Stimulated activated CD4-positive, alpha-beta T cell treated with anti-CD3 and anti-CD28 coated beads, Interleukin-2, amount 100 ng/mL, for 48 hours (primary cell): ENCODE data around the gene CACNG7.
A peak's percentile ranks its signal among the peaks of the same experiment; 100 is the strongest.

Experiments used
- DNase-seq, 2 donors: peaks; one replicate each; pipeline ENCODE4 v3.0.0-alpha.2; 2020

CACNG7 gene

DNA sequence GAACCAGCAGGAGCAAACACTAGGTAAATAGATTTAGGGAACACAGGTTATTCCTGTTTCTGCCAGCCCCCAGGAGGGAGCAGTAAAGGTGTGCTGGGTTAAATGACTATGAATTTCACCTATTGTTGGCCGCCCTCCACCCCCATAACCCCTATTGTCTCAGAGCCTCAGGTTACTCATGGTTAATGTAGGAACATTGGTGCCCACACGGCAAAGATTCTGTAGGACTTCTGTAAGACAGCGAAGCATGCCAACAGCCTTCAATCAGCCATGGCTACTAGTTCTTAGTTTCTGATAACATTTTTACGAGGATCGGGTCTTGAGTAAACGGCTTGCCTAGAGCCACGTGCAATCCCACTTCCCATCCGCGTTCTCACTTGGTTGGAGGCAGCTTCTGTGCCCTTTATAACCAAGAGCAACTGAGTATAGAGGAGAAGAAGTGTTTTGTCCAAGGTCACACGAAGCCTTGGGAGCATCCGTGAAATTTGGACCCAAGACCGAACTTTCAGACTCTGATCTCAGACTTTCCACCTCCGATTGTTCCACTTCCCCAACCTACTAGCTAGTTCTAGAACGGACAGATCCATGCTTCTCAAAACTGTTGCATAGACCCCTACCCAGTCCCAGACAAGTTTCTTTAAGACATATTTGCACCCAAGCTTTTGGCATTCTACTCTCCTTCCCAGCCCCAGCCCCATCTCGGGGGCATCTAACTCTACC is 48.5 kb downstream of the CACNG7 start:
- no peak for DNase-seq

DNA sequence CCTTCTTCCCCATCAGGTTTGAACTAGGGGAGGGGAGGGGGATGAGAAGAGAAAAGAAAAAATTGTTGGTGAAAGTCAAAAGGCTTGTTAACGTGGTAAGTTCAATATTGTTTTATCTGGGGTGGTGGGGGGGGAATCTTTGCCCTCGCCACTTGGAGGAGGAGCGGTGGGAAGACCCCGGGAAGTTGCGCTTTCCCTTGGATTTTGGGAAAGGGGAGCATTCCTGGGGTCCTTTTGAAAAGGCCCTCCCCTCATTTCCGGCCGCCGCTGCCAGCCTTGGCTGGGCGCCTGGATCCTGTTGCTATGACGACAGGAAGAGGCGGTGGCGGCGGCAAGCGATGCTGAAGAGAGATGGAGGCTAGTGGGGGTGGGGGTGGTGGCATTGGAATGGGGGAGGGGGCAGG is 49.1 kb downstream of the CACNG7 start:
- DNase-seq, result no peak

DNA sequence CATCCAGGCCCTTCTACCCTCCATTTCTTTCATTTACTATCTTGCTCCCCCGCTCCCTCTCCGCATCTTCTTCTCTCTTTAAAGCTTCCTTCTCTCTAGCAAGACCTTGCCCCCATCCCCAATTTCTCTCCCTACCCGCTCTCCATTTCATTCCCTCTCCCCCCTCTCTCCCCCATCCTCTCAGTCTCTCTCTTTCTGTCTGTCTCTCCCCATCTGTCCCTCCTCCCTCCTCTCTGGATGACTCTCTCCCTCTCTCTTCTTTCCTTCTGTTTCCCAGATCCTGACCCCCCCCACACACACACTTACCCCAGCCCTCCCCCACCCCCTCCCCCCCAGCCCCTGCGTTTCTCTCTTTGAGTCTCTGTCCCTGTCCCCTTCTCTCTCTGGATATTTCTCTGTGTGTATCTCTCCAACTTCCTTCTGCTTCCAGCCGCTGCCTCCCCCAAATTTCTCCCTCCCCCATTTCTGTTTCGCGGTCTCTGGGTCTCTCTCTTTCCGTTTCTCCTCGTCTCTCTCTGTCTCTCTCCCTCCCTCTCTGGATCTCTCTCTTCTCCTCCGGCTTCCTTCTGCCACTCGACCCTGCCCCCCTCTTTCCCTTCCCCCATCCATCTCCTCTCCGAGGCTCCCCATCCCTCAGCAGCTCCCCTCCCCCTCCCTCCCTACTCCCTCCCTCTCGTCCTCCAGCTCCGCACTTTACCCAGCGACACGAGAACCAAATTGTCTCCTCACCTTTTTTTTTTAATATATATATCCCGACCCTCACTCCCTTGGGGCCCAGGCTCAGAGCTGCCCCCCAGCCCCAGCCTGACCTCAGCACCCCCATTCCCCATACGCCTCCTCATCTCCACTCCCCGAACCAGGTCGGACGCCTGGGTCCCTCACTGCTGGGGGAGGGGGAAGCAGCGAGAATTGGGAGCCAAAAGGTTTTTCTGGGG is 50.0 kb downstream of the CACNG7 start:
- DNase-seq, result no peak

DNA sequence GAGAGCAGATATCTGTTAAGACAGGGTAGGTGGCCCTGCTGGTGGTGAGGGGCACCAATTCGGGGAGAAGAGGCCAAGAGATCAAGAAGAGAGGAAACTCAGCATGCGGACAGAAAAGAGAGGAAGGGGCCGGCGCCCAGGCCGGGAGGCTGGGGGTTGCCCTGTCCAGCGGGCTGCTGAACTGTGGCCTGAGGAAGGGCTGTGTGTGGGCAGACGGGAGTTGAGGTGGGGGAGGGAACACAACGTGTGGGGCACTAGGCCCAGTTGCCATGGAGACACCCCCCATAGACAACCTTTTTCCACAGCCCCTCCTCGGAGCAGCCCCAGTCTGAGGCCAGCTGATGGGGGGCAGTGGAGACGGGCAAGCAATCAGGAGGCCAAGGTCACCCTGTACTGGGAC is 51.1 kb downstream of the CACNG7 start:
- DNase-seq, result no peak

DNA sequence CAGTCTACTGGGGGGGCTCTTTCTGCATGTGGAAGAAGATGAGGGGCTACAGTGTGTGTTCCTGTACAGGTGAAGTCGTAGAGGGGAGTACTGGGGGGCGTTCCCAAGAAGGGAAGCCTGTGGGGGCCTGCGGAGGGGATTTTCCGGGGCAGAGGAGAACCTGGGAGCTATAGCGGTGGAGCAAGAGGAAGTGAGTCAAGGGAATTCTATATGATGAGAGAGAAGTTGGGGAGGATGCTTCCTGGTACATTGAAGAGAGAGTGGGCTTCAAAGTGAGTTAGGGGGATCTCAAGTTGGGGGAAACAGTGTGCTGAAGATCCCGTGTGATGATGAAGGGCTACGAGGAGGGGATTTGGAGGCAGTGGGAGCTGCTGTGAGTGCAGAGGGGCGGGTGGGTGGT is 51.8 kb downstream of the CACNG7 start:
- no peak for DNase-seq

DNA sequence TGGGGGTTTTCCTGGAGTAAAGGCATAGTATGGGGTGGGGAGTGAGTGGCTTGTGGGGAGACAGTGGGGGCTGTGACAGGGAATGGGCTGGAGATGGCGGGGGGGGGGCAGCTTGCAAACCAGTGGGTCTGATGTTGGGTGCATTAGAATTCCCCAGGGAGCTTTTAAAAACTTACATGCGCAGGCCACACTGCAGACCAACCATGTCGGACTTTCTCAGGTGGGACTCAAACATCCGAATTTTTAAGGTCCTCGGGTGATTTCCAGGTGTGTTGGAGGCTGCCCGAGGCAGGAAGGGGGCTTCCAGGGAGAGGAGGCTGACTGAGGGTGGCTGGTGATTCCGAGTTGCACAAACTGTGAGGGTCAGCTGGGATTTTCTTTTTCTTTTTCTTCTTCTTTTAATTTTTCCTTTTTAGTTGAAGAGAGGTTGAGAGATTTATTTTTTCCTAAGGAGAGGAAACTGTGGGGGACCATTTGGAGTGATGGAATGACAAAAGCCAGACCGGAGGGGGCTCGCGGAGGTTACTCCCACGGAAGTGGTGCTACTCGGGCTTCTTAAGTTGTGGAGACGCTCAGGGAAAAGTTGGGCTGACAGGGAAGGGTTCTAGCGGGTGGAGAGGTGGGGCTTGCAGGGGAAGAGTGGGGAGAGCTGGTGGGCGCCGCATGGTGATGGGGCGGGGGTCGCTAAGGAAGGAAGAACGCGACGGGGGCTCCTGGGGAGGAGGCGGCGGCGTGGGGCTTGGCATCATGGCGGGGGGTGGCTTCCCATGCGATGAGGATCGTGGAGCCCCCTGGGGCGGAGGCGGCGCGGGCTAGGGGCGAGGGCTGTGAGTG is 52.7 kb downstream of the CACNG7 start:
- no peak for DNase-seq

DNA sequence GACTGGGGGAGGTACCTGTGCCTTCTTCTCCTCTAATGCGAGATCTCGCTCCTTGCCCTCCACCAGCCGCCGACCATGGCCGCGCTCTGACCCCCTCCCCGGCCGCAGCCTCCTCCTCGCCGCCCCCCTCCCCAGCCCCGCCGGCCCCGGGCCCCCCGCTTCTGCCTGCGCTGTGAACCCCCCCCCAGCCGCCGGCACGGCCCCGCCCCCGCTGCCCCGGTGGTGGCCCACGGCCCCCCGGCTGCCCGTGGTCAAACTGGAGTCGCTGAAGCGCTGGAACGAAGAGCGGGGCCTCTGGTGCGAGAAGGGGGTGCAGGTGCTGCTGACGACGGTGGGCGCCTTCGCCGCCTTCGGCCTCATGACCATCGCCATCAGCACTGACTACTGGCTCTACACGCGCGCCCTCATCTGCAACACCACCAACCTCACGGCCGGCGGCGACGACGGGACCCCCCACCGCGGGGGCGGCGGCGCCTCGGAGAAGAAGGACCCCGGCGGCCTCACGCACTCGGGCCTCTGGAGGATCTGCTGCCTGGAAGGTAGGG is 53.9 kb downstream of the CACNG7 start, which contains the start of gene CACNG8:
CACNG8 (plus strand) TSS at position 51 of the 545 bp plus-strand sequence.
- no peak for DNase-seq

DNA sequence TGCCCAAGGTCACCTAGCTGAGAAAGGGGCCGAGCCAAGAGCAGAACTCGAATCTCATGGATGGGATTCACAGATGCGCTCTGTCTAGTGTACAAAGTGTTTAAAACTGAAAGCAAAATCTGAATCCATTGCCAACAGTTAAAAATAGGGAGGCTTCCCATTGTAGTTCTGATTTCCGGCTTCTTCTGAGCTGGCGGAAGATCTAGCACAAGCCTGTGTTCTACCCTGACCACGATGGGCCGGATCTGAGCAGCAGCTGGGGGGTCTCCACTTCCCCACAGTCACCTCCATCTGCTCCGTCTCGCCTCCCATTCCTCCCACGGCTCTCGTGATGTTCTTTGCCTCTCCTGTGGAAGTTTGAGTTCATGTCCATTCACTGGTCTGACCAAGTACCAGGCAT is 56.0 kb downstream of the CACNG7 start:
- no peak for DNase-seq

DNA sequence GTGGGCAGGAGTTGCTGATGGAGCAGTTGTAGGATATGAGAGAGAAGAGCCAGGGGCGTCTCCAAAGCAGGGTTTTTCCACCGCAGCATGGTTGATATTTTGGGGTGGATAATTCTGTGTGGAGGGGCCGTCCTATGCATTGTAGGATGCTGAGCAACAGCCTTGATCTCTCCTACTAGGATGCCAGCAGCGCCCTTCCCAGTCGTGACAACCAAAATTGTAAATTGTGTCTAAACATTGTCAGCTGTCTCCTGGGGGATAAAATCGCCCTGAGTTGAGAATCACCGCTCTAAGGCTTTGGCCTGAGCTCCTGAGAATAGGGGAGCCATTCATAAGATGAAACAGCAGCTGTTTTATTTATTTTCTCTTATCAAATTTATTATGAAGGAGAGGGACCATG is 57.9 kb downstream of the CACNG7 start:
- DNase-seq, result no peak

DNA sequence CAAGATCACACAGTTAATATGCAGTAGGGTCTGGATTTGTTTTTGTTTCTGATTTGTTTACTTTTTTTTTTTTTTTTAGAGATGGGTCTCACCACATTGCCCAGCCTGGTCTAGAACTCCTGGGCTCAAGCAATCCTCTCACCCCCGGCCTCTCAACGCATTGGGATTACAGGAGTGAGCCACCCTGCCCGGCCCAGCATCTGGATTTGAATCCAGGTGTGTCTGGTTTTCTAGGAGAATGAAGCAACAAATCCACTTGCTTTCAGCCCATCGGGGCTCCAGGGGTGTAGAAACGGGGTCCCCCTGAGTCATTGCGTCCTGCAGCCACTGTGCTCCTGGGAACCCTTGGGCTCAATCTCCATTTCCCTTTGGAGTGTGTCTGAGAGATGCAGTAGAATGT is 60.3 kb downstream of the CACNG7 start:
- DNase-seq, result no peak

DNA sequence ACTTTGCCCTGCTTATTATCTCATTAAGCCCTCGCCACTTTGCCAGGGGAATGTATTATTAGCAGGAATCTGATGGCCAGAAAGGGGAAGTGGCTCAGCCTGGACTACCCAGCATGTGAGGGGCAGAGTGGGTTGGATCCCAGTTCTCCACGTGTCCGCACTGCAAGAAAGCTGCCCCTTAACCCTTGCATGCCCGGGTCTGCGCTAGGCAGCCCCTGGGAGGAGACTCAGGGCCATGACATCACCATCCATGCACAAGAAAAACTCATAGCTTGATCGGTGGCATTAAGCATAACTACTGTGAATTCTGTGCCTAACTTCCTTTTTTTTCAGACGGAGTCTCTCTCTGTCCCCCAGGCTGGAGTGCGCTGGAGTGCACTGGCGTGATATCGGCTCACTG is 62.6 kb downstream of the CACNG7 start:
- DNase-seq, result no peak

DNA sequence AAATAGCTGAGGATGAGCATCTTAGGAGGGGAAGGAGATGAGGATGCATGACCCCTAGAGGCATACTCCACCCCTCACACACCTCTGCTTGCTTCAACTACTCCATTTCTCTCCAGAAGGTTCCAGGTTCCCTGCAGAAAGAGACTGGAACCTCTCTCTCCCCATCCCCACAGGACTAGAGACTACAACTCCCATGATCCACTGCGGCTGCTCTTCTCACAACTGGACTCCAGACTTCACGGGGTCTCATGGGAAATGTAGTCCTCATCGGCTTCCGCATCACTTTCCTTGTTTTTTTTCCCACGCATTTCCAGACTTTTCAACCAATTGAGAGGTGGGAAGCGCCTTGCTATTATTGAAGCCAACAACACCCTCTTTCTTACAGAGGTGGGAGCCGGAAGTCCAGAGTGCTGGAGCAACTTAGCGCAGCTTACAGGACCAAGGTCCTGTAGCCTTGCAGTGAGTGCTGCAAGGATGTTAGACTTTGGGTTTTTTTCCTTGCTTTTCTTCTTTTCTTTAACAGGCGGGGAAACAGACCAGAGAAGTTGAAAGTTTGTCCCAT is 68.4 kb downstream of the CACNG7 start:
- peak; percentile 47 to 55 for DNase-seq

DNA sequence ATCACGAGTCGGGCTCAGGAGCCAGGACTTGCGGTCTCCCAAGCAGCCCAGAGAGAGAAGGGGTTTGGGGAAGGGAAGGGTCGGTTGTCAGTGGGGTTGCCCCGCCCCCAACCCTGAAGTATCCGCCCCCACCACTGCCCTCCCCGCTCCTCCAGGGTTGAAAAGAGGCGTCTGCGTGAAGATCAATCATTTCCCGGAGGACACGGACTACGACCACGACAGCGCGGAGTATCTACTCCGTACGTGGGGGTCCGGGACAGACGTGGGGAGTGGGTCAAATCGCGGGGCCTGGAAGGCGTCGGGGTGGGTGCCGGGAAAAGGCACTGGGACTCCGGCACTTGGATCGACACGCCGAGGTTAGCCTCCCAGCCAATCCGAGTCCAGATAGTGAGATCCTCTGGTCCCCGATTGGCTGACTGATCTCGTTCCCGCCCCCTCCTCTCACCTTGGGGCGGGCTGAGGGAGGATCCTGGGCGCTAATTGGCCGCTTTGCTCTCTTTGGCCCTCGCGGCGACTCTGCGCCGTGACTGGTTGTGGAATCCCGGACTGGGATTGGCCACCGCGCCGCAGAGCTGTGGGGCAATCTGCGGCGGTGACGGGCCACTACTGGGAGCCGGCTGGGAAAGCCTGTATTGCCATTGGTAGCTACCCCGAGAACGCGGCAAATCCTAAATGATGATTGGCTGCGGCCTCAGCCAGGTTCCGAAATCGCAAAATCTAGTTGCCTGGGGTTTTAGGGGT is 69.1 kb downstream of the CACNG7 start:
- peak in 1 of 2 donors; percentile 17 for DNase-seq

DNA sequence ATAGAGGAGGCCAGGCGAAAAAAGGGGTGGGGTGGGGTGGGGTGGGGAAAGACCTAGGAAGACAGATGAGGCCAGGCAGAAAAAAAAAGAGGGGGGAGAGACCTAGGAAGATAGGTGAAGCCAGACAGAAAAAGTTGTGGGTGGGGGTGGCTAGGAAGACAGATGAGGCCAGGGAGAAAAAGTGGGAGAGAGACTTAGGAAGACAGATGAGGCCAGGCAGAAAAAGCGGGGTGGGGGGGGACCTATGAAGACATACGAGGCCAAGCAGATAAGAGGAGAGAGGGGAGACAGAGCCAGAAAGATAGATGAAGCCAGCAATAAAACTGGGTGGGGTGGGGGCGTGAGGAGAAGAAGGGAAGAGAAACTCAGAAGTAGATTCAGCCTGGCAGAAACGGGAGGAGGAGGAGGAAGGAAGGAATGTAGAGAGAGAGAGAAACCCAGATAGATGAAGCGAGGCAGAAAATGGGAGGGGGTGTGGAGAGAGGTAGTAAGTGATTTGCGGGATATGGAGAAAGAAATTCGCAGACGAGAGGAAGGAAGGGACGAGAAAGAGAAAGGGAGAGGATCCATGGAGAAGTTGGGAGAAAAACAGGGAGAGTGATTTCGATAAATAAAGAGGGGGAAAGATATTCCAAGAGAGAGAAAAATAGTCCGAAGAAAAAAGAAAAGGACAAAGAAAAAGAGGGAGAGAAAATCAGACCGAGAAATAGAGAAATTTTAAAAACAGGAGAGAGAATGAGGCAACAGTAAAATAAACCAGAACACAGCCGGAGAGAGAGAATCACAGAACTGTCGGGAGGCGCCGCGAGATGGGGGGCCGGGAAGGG is 70.1 kb downstream of the CACNG7 start:
- DNase-seq, result no peak

DNA sequence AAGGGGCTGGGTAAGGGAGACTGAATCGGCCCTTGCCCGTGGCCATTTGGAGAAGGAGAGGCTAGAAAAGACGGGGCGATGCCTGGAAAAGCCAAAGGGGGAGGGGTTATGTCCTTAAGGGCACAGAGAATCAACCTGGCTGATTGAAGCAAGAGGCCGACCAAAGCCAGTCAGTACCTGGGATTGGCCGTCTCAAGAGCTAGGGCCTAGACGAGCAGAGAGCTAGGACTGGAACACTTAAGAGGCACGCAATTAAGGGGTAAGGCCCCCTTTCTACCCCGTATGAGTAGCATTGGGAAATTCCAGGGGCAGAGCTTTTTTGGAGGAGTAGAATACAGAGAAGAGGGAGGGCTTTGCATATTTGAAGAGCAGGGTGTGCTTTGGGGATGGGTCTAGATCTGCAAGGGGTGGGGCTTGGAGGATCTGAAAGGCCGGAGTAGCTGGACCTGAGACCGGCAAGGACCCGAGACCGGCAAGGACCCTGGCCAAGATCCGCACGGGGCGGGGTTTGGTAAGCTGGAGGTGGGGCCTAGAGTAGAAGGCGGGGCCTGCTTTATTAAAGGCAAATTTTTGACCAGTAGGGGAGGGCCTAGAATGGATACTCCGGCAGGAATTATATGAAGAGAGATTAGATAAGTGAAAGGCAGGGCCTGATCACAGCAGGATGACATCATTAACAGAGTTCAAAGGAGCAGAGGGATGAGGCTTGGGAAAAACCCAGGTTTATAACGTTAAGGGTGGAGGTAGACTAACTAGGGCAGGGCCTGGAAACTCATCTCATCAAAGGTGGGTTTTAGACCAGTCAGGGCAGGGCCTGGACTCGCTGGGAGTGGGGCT is 71.7 kb downstream of the CACNG7 start:
- no peak for DNase-seq

DNA sequence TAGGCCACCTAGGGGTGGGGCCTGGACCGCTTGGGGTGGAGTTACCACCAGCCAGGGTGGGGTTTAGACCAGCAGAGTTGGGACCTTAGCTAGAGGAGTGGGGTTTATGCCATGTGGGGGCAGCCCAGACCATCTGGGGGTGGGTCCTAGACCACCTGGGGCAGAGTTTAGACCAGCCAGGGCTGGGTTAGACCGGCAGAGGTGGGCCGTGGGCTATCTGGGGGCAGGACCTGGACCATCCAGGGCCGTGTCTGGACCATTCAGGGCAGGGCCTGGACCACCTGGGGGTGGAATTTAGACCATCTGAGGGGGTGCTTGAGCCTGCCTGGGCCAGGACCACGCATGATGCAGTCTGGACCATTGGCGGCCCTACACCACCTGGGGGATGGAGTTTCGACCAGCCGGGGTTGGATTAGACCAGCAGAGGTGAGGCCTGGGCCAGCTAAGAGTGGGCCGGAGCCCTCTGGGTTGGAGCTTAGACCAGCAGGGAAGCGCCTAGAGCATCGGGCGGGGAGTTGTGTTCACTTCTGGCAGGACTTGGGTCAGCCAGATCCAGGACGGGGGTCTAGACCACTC is 72.4 kb downstream of the CACNG7 start:
- DNase-seq, result no peak

DNA sequence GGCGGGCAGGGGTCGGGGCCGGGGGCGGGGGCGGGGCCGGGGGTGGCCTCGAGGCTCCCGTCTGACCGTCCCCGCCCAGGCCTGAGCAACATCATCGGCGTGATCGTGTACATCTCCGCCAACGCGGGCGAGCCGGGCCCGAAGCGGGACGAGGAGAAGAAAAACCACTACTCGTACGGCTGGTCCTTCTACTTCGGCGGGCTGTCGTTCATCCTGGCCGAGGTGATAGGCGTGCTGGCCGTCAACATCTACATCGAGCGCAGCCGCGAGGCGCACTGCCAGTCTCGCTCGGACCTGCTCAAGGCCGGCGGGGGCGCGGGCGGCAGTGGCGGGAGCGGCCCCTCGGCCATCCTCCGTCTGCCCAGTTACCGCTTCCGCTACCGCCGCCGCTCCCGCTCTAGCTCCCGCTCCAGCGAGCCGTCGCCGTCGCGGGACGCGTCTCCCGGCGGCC is 72.9 kb downstream of the CACNG7 start:
- DNase-seq, result no peak

DNA sequence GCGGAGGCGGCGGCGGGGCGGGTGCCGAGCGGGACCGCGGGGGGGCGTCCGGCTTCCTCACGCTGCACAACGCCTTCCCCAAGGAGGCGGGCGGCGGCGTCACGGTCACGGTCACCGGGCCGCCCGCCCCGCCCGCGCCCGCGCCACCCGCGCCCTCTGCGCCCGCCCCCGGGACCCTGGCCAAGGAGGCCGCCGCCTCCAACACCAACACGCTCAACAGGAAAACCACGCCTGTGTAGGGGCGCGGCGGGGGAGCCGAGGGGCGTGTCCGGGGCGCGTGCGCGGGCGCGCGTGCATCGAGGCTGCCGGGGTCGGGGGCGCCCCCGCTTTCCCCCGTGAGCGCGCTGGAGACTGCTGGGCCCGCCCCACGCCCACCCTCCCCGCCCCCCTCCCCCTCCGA is 73.5 kb downstream of the CACNG7 start:
- no peak for DNase-seq
